ENCODE results near the gene HYOU1.
A peak's percentile ranks its signal among the peaks of the same experiment; 100 is the strongest.
"Not testable (repeated sequence)": the region's sequence is repeated elsewhere in the genome, so short reads cannot be mapped to it uniquely, and the experiment has no call there.

The HYOU1 gene

GRCh38 chr11:119018074-119018938, 38.7 kb downstream of the HYOU1 start, which contains the start of the genes RPS25 and TRAPPC4:
RPS25 (minus strand) TSS chr11:119018343; CDS start chr11:119018284, 59 bp downstream.
TRAPPC4 (plus strand) TSS chr11:119018766; CDS start chr11:119018796, 30 bp downstream.
- ATAC-seq (replicated peaks; ENCODE audit: extremely low read depth, poor library complexity, severe bottlenecking) (peak; percentile 85), DNase-seq (ENCODE audit: low spot score in 2 of 2) (peak; percentile 92 to 93)
- Mint-ChIP-seq H3K4me3 (peak within 1 kb of the TSS; percentile 98), H3K27me3 (no peaks in the 10 kb centered on the region), H3K4me1 (peaks cover 44% of the 10 kb centered on the region), H3K9me3 (no peaks in the 10 kb centered on the region), H3K36me3 (ENCODE audit: insufficient read depth) (peaks cover 75% of the 10 kb centered on the region), H3K27ac (ENCODE audit: low read depth) (peak within 1 kb of the TSS; percentile 99)

- not testable (repeated sequence) for H3K9me3 Mint-ChIP-seq; H3K27me3 Mint-ChIP-seq; DNase-seq (ENCODE audit: low spot score in 2 of 2); ATAC-seq (replicated peaks; ENCODE audit: extremely low read depth, poor library complexity, severe bottlenecking)
- Mint-ChIP-seq H3K27ac (ENCODE audit: low read depth) (peak overlapping the region; percentile 99), H3K4me3 (peak overlapping the region; percentile 98), H3K36me3 (ENCODE audit: insufficient read depth) (peaks cover 70% of the 10 kb centered on the region), H3K4me1 (peaks cover 41% of the 10 kb centered on the region)
Observed at GRCh38 chr11:119017377-119017776, 39.6 kb downstream of the HYOU1 start.

GRCh38 chr11:119016216-119017009, 40.6 kb downstream of the HYOU1 start:
- H3K4me1 Mint-ChIP-seq: peaks cover 41% of the 10 kb centered on the region
- H3K27me3 Mint-ChIP-seq: no peaks in the 10 kb centered on the region
- peak overlapping the region; percentile 32 for H3K4me3 Mint-ChIP-seq
- DNase-seq (ENCODE audit: low spot score in 2 of 2) (no peak), ATAC-seq (replicated peaks; ENCODE audit: extremely low read depth, poor library complexity, severe bottlenecking) (no peak)
- no peaks in the 10 kb centered on the region for H3K9me3 Mint-ChIP-seq
- H3K36me3 Mint-ChIP-seq (ENCODE audit: insufficient read depth): peaks cover 63% of the 10 kb centered on the region
- peak overlapping the region; percentile 99 for H3K27ac Mint-ChIP-seq (ENCODE audit: low read depth)

GRCh38 chr11:119015054-119015611, 41.9 kb downstream of the HYOU1 start:
- Mint-ChIP-seq H3K9me3 (no peaks in the 10 kb centered on the region), H3K4me1 (peaks cover 38% of the 10 kb centered on the region), H3K4me3 (peak overlapping the region; percentile 32), H3K36me3 (ENCODE audit: insufficient read depth) (peaks cover 62% of the 10 kb centered on the region), H3K27me3 (no peaks in the 10 kb centered on the region), H3K27ac (ENCODE audit: low read depth) (peak overlapping the region; percentile 82)
- DNase-seq (ENCODE audit: low spot score in 2 of 2) (no peak), ATAC-seq (replicated peaks; ENCODE audit: extremely low read depth, poor library complexity, severe bottlenecking) (no peak)

GRCh38 chr11:119014209-119014924, 42.6 kb downstream of the HYOU1 start:
- H3K4me1 Mint-ChIP-seq: peaks cover 33% of the 10 kb centered on the region
- no peaks in the 10 kb centered on the region for H3K27me3 Mint-ChIP-seq
- no peaks in the 10 kb centered on the region for H3K9me3 Mint-ChIP-seq
- no peak for DNase-seq (ENCODE audit: low spot score in 2 of 2)
- H3K36me3 Mint-ChIP-seq (ENCODE audit: insufficient read depth): peaks cover 64% of the 10 kb centered on the region
- no peak overlapping the region for H3K27ac Mint-ChIP-seq (ENCODE audit: low read depth)
- no peak for ATAC-seq (replicated peaks; ENCODE audit: extremely low read depth, poor library complexity, severe bottlenecking)
- no peak overlapping the region for H3K4me3 Mint-ChIP-seq

GRCh38 chr11:119012629-119013170, 44.3 kb downstream of the HYOU1 start:
- ATAC-seq (replicated peaks; ENCODE audit: extremely low read depth, poor library complexity, severe bottlenecking) (no peak), DNase-seq (ENCODE audit: low spot score in 2 of 2) (no peak)
- peaks cover 19% of the 10 kb centered on the region for H3K4me1 Mint-ChIP-seq
- no peaks in the 10 kb centered on the region for H3K27me3 Mint-ChIP-seq
- no peaks in the 10 kb centered on the region for H3K9me3 Mint-ChIP-seq
- no peak overlapping the region for H3K4me3 Mint-ChIP-seq
- peaks cover 57% of the 10 kb centered on the region for H3K36me3 Mint-ChIP-seq (ENCODE audit: insufficient read depth)
- peak overlapping the region; percentile 12 for H3K27ac Mint-ChIP-seq (ENCODE audit: low read depth)

- DNase-seq (ENCODE audit: low spot score in 2 of 2) (no peak), ATAC-seq (replicated peaks; ENCODE audit: extremely low read depth, poor library complexity, severe bottlenecking) (no peak)
- H3K27me3 Mint-ChIP-seq: no peaks in the 10 kb centered on the region
- peaks cover 59% of the 10 kb centered on the region for H3K36me3 Mint-ChIP-seq (ENCODE audit: insufficient read depth)
- H3K27ac Mint-ChIP-seq (ENCODE audit: low read depth): no peak overlapping the region
- no peaks in the 10 kb centered on the region for H3K9me3 Mint-ChIP-seq
- no peak overlapping the region for H3K4me3 Mint-ChIP-seq
- H3K4me1 Mint-ChIP-seq: peaks cover 13% of the 10 kb centered on the region
Observed at GRCh38 chr11:119011476-119012053, 45.4 kb downstream of the HYOU1 start.

GRCh38 chr11:119006656-119007055, 50.3 kb downstream of the HYOU1 start:
- H3K4me3 Mint-ChIP-seq: no peak overlapping the region
- H3K27me3 Mint-ChIP-seq: no peaks in the 10 kb centered on the region
- peaks cover 65% of the 10 kb centered on the region for H3K36me3 Mint-ChIP-seq (ENCODE audit: insufficient read depth)
- no peaks in the 10 kb centered on the region for H3K9me3 Mint-ChIP-seq
- H3K27ac Mint-ChIP-seq (ENCODE audit: low read depth): no peak overlapping the region
- no peaks in the 10 kb centered on the region for H3K4me1 Mint-ChIP-seq
- DNase-seq (ENCODE audit: low spot score in 2 of 2) (no peak), ATAC-seq (replicated peaks; ENCODE audit: extremely low read depth, poor library complexity, severe bottlenecking) (no peak)

- Mint-ChIP-seq H3K9me3 (no peaks in the 10 kb centered on the region), H3K27me3 (no peaks in the 10 kb centered on the region), H3K36me3 (ENCODE audit: insufficient read depth) (peaks cover 63% of the 10 kb centered on the region), H3K4me1 (peaks cover 28% of the 10 kb centered on the region), H3K4me3 (no peak overlapping the region), H3K27ac (ENCODE audit: low read depth) (no peak overlapping the region)
- no peak for DNase-seq (ENCODE audit: low spot score in 2 of 2)
- no peak for ATAC-seq (replicated peaks; ENCODE audit: extremely low read depth, poor library complexity, severe bottlenecking)
Observed at GRCh38 chr11:119000906-119001305, 56.1 kb downstream of the HYOU1 start.

GRCh38 chr11:118998822-118999221, 58.2 kb downstream of the HYOU1 start:
- no peaks in the 10 kb centered on the region for H3K27me3 Mint-ChIP-seq
- no peaks in the 10 kb centered on the region for H3K9me3 Mint-ChIP-seq
- ATAC-seq (replicated peaks; ENCODE audit: extremely low read depth, poor library complexity, severe bottlenecking): no peak
- no peak for DNase-seq (ENCODE audit: low spot score in 2 of 2)
- peak overlapping the region; percentile 96 for H3K27ac Mint-ChIP-seq (ENCODE audit: low read depth)
- H3K4me1 Mint-ChIP-seq: peaks cover 29% of the 10 kb centered on the region
- H3K36me3 Mint-ChIP-seq (ENCODE audit: insufficient read depth): peaks cover 49% of the 10 kb centered on the region
- H3K4me3 Mint-ChIP-seq: peak overlapping the region; percentile 96

GRCh38 chr11:118998388-118998717, 58.7 kb downstream of the HYOU1 start:
- no peaks in the 10 kb centered on the region for H3K27me3 Mint-ChIP-seq
- H3K36me3 Mint-ChIP-seq (ENCODE audit: insufficient read depth): peaks cover 45% of the 10 kb centered on the region
- H3K4me3 Mint-ChIP-seq: peak overlapping the region; percentile 96
- no peak for DNase-seq (ENCODE audit: low spot score in 2 of 2)
- no peaks in the 10 kb centered on the region for H3K9me3 Mint-ChIP-seq
- H3K4me1 Mint-ChIP-seq: peaks cover 33% of the 10 kb centered on the region
- H3K27ac Mint-ChIP-seq (ENCODE audit: low read depth): peak overlapping the region; percentile 96
- ATAC-seq (replicated peaks; ENCODE audit: extremely low read depth, poor library complexity, severe bottlenecking): peak; percentile 26
